Suppressor macrophage treated with lipopolysaccharide for 1 hour (primary cell): ENCODE measurements around the gene TNS3.
"Not testable (repeated sequence)": the region's sequence is repeated elsewhere in the genome, so short reads cannot be mapped to it uniquely, and the experiment has no call there.

Experiments
- DNase-seq, 3 donors: peaks; one replicate each; pipeline ENCODE4 v3.0.0-alpha.2; 2020 to 2022

TNS3 gene

GRCh38 chr7:47581804-47582763 lies at the start of gene TNS3:
Gene TNS3 (minus strand): TSS chr7:47582111. CDS start chr7:47439636, 142,475 bp downstream.
- peak; percentile 71 to 90 (median 80) for DNase-seq

GRCh38 chr7:47631711-47632110 lies 49.8 kb upstream of the TNS3 start:
- no peak for DNase-seq

- no peak for DNase-seq
Observed at GRCh38 chr7:47627580-47628283, 45.8 kb upstream of the TNS3 start.

- no peak for DNase-seq
Observed at GRCh38 chr7:47625861-47626715, 44.2 kb upstream of the TNS3 start.

- DNase-seq = peak; percentile 31 to 61 (median 53)
Observed at GRCh38 chr7:47624689-47625088, 42.8 kb upstream of the TNS3 start.

- no peak for DNase-seq
Observed at GRCh38 chr7:47622946-47623640, 41.2 kb upstream of the TNS3 start.

GRCh38 chr7:47622586-47622945 lies 40.7 kb upstream of the TNS3 start:
- DNase-seq = no peak

- DNase-seq = no peak
Observed at GRCh38 chr7:47621979-47622561, 40.2 kb upstream of the TNS3 start.

GRCh38 chr7:47621347-47621746 lies 39.4 kb upstream of the TNS3 start:
- no peak for DNase-seq

GRCh38 chr7:47619806-47620205 lies 37.9 kb upstream of the TNS3 start:
- DNase-seq = no peak

- DNase-seq = no peak
Observed at GRCh38 chr7:47617131-47617530, 35.2 kb upstream of the TNS3 start.

- DNase-seq = no peak
Observed at GRCh38 chr7:47614450-47614849, 32.5 kb upstream of the TNS3 start.

GRCh38 chr7:47611045-47611511 lies 29.2 kb upstream of the TNS3 start:
- DNase-seq = no peak

GRCh38 chr7:47610506-47611044 lies 28.7 kb upstream of the TNS3 start:
- no peak for DNase-seq

GRCh38 chr7:47609803-47610452 lies 28.0 kb upstream of the TNS3 start:
- DNase-seq = no peak

GRCh38 chr7:47606593-47607046 lies 24.7 kb upstream of the TNS3 start:
- not testable (repeated sequence) for DNase-seq

- DNase-seq = peak in 2 of 3 donors; percentile 50 to 53
Observed at GRCh38 chr7:47605816-47606575, 24.1 kb upstream of the TNS3 start.

GRCh38 chr7:47604496-47604890 lies 22.6 kb upstream of the TNS3 start:
- no peak for DNase-seq

- DNase-seq = not testable (repeated sequence)
Observed at GRCh38 chr7:47603514-47604255, 21.8 kb upstream of the TNS3 start.
